ENCODE data around the gene TSC2. TPM values are rescaled to one million over a fixed set of nuclear protein-coding genes. Genes with fewer than 3 reads are reported as not detected.
A peak's percentile ranks its signal among the peaks of the same experiment; 100 is the strongest.

TSC2 gene
- total and polyA plus RNA-seq, 2 experiments from 2014 or later = 123 to 152 TPM

- H3K9me3 ChIP-seq (ENCODE audit: low read depth) = no peaks in the 10 kb centered on the region
- no peak for DNase-seq (ENCODE audit: low read depth in 1 of 2, low spot score in 1 of 2)
- no peaks in the 10 kb centered on the region for H3K27me3 ChIP-seq
- no peak overlapping the region for H3K27ac ChIP-seq
- H3K36me3 ChIP-seq = peaks cover 8% of the 10 kb centered on the region
- H3K4me1 ChIP-seq (ENCODE audit: low read depth) = peaks cover 10% of the 10 kb centered on the region
- no peak for TF ChIP-seq CTCF (IDR thresholded peaks at IDR 0.05; ENCODE audit: low read depth, low read length)
- no peak overlapping the region for H3K4me3 ChIP-seq
These were observed 42.1 kb downstream of the TSC2 start for GRCh38 chr16:2089706-2090480.

- Histone ChIP-seq H3K27ac (peak overlapping the region; percentile 2), H3K4me3 (no peak overlapping the region), H3K4me1 (ENCODE audit: low read depth) (peaks cover 10% of the 10 kb centered on the region), H3K36me3 (peaks cover 9% of the 10 kb centered on the region), H3K27me3 (no peaks in the 10 kb centered on the region), H3K9me3 (ENCODE audit: low read depth) (no peaks in the 10 kb centered on the region)
- no peak for TF ChIP-seq CTCF (IDR thresholded peaks at IDR 0.05; ENCODE audit: low read depth, low read length)
- no peak for DNase-seq (ENCODE audit: low read depth in 1 of 2, low spot score in 1 of 2)
These were observed 42.6 kb downstream of the TSC2 start for GRCh38 chr16:2090481-2090776.

- Histone ChIP-seq H3K4me3 (peak overlapping the region; percentile 15), H3K27ac (peak overlapping the region; percentile 32), H3K9me3 (ENCODE audit: low read depth) (no peaks in the 10 kb centered on the region), H3K4me1 (ENCODE audit: low read depth) (peaks cover 10% of the 10 kb centered on the region), H3K27me3 (no peaks in the 10 kb centered on the region), H3K36me3 (peaks cover 12% of the 10 kb centered on the region)
- no peak for TF ChIP-seq CTCF (IDR thresholded peaks at IDR 0.05; ENCODE audit: low read depth, low read length)
- peak; percentile 55 to 93 for DNase-seq (ENCODE audit: low read depth in 1 of 2, low spot score in 1 of 2)
These were observed 43.2 kb downstream of the TSC2 start for GRCh38 chr16:2090777-2091546.

GRCh38 chr16:2091547-2092255, 43.9 kb downstream of the TSC2 start:
- H3K4me3 ChIP-seq = peak overlapping the region; percentile 15
- no peaks in the 10 kb centered on the region for H3K27me3 ChIP-seq
- peak overlapping the region; percentile 32 for H3K27ac ChIP-seq
- no peak for TF ChIP-seq CTCF (IDR thresholded peaks at IDR 0.05; ENCODE audit: low read depth, low read length)
- no peak for DNase-seq (ENCODE audit: low read depth in 1 of 2, low spot score in 1 of 2)
- H3K4me1 ChIP-seq (ENCODE audit: low read depth) = peaks cover 10% of the 10 kb centered on the region
- peaks cover 9% of the 10 kb centered on the region for H3K36me3 ChIP-seq
- no peaks in the 10 kb centered on the region for H3K9me3 ChIP-seq (ENCODE audit: low read depth)

- DNase-seq (ENCODE audit: low read depth in 1 of 2, low spot score in 1 of 2) = no peak
- H3K36me3 ChIP-seq = peaks cover 13% of the 10 kb centered on the region
- peaks cover 10% of the 10 kb centered on the region for H3K4me1 ChIP-seq (ENCODE audit: low read depth)
- no peak overlapping the region for H3K4me3 ChIP-seq
- H3K27ac ChIP-seq = no peak overlapping the region
- no peak for TF ChIP-seq CTCF (IDR thresholded peaks at IDR 0.05; ENCODE audit: low read depth, low read length)
- no peaks in the 10 kb centered on the region for H3K9me3 ChIP-seq (ENCODE audit: low read depth)
- H3K27me3 ChIP-seq = no peaks in the 10 kb centered on the region
These were observed 44.5 kb downstream of the TSC2 start for GRCh38 chr16:2092256-2092620.

Data from cardiac muscle cell (in vitro differentiated cells and primary cell).